Keratinocyte (primary cell): ENCODE results near the gene ZNF423. TPM values are rescaled to one million over a fixed set of nuclear protein-coding genes. Genes with fewer than 3 reads are reported as not detected.

ENCODE experiments used
- DNase-seq: peaks from one replicate; pipeline ENCODE4 v3.0.0-alpha.2; 2011; ENCODE audit warnings: low read depth, missing footprints, low spot score
- FAIRE-seq: peaks from 2 replicates; lab custom pipeline; 2011; peaks lifted over from hg19 to GRCh38; lab: Jason Lieb, UNC
- H2AFZ ChIP-seq: 2 replicates; pipeline ENCODE4 v1.6.0; 2012; ENCODE audit warnings: low read length, control low read depth, inconsistent platforms; ENCODE audit not compliant: control insufficient read depth
- H3K27ac ChIP-seq: 2 replicates; pipeline ENCODE4 v1.5.1; 2011; ENCODE audit warnings: low read length; ENCODE audit not compliant: control insufficient read depth, insufficient read depth
- H3K27me3 ChIP-seq: 3 replicates; pipeline ENCODE4 v1.6.0; 2011; ENCODE audit warnings: low read length; ENCODE audit not compliant: control insufficient read depth, insufficient read depth; ENCODE audit errors: extremely low read depth
- H3K36me3 ChIP-seq, 2 experiments: 2 replicates in 1 of 2; 3 replicates in 1 of 2; pipeline ENCODE4 v1.5.1; 2011; ENCODE audit warnings: low read length in 2 of 2, mild to moderate bottlenecking in 1 of 2; ENCODE audit not compliant: control insufficient read depth in 2 of 2, insufficient read depth in 2 of 2; ENCODE audit errors: extremely low read depth in 1 of 2
- H3K4me1 ChIP-seq: 3 replicates; pipeline ENCODE4 v1.5.1; 2011; ENCODE audit warnings: low read length; ENCODE audit not compliant: control insufficient read depth, insufficient read depth; ENCODE audit errors: extremely low read depth
- H3K4me2 ChIP-seq: 3 replicates; pipeline ENCODE4 v1.6.0; 2011; ENCODE audit warnings: low read depth, low read length; ENCODE audit not compliant: control insufficient read depth, insufficient read depth; ENCODE audit errors: extremely low read depth
- H3K4me3 ChIP-seq, 3 experiments: fragments of 200-600 bp in 1 of 3; sonication (generic) in 1 of 3; 2 replicates in 2 of 3; 3 replicates in 1 of 3; pipeline ENCODE4 v1.5.1; 2011 to 2016; ENCODE audit warnings: low read length in 3 of 3, mild to moderate bottlenecking in 3 of 3, control low read depth in 2 of 3, inconsistent platforms in 1 of 3, low read depth in 1 of 3, mixed read lengths in 1 of 3, mixed run types in 1 of 3, moderate library complexity in 1 of 3; ENCODE audit not compliant: control insufficient read depth in 2 of 3, insufficient read depth in 2 of 3; ENCODE audit errors: extremely low read depth in 1 of 3
- H3K79me2 ChIP-seq: 2 replicates; pipeline ENCODE4 v1.6.0; 2012; ENCODE audit warnings: low read length; ENCODE audit not compliant: control insufficient read depth, insufficient read depth
- H3K9ac ChIP-seq: 3 replicates; pipeline ENCODE4 v1.6.0; 2011; ENCODE audit warnings: low read length; ENCODE audit not compliant: control insufficient read depth, insufficient read depth; ENCODE audit errors: extremely low read depth
- H3K9me1 ChIP-seq: 3 replicates; pipeline ENCODE4 v1.6.0; 2011; ENCODE audit warnings: low read length; ENCODE audit not compliant: control insufficient read depth, insufficient read depth; ENCODE audit errors: extremely low read depth
- H3K9me3 ChIP-seq: 2 replicates; pipeline ENCODE4 v1.5.1; 2012; ENCODE audit warnings: low read depth, low read length; ENCODE audit not compliant: control insufficient read depth
- H4K20me1 ChIP-seq: 3 replicates; pipeline ENCODE4 v1.6.0; 2011; ENCODE audit warnings: low read length; ENCODE audit not compliant: control insufficient read depth, insufficient read depth; ENCODE audit errors: extremely low read depth
- CTCF ChIP-seq, 3 experiments: IDR thresholded peaks in 1 of 3; conservative IDR thresholded peaks in 1 of 3; optimal IDR thresholded peaks in 1 of 3; 2 replicates in 2 of 3; 3 replicates in 1 of 3; pipeline versions ENCODE3 to v1.5.1; 2011; ENCODE audit warnings: low read length in 3 of 3, mild to moderate bottlenecking in 3 of 3, moderate library complexity in 2 of 3, control low read depth in 1 of 3, inconsistent platforms in 1 of 3; ENCODE audit not compliant: insufficient read depth in 2 of 3; ENCODE audit errors: extremely low read depth in 1 of 3
- EZH2 ChIP-seq: IDR thresholded peaks from one replicate; pipeline ENCODE4 v1.6.1; 2012; ENCODE audit warnings: inconsistent platforms, mild to moderate bottlenecking, low read length, moderate library complexity
- dilution Hi-C: fragments of 300-500 bp; cut with MboI; formaldehyde crosslinking; loops from one replicate; pipeline ENCODE4 v1.7.0; 2020; ENCODE audit warnings: low sequenced_read_pairs; ENCODE audit not compliant: extremely low pct_ligation_motif_present
- polyA plus RNA-seq, 5 experiments: library from polyadenylated mRNA; depleted of rRNA in 3 of 5; stranded (reverse) in 3 of 5; stranded (forward) in 1 of 5; unstranded in 1 of 5; fragments of >200 nt; gene quantifications; 1 replicate in 1 of 5; 2 replicates in 3 of 5; 3 replicates in 1 of 5; pipeline versions ENCODE4 v1.2.1 to v1.2.3, GENCODE V29; 2011 to 2012; ENCODE audit warnings: missing spikeins in 2 of 5, low read depth in 1 of 5, low replicate concordance in 1 of 5

The ZNF423 gene
- polyA plus RNA-seq, 1 donor (not counting 4 experiments of a cell fraction or from before 2014, with no cell fraction given): 0.05 TPM

GRCh38 chr16:49649013-49649765 is 206.7 kb downstream of the ZNF423 start:
- Histone ChIP-seq H3K4me1 (no peaks in the 10 kb centered on the region), H3K27me3 (no peaks in the 10 kb centered on the region), H3K27ac (no peak overlapping the region), H3K4me2 (no peak overlapping the region), H3K9me1 (no peaks in the 10 kb centered on the region), H3K9ac (no peak overlapping the region), H3K9me3 (peaks cover 5% of the 10 kb centered on the region), H3K36me3 (no peaks in the 10 kb centered on the region), H3K4me3 (no peak overlapping the region), H3K79me2 (no peaks in the 10 kb centered on the region), H4K20me1 (no peaks in the 10 kb centered on the region), H2AFZ (no peak overlapping the region)
- DNase-seq (no peak), FAIRE-seq (no peak)
- no peak for TF ChIP-seq CTCF (optimal IDR thresholded peaks at IDR 0.05 in 1 of 3, IDR thresholded peaks at IDR 0.05 in 1 of 3, conservative IDR thresholded peaks at IDR 0.05 in 1 of 3; ENCODE audit: extremely low read depth in 1 of 3, insufficient read depth in 2 of 3, low read length in 3 of 3)
- TF ChIP-seq EZH2: no peak
- dilution Hi-C loops: no loop called here

GRCh38 chr16:49647673-49648072 is 208.2 kb downstream of the ZNF423 start:
- TF ChIP-seq CTCF (optimal IDR thresholded peaks at IDR 0.05 in 1 of 3, IDR thresholded peaks at IDR 0.05 in 1 of 3, conservative IDR thresholded peaks at IDR 0.05 in 1 of 3; ENCODE audit: extremely low read depth in 1 of 3, insufficient read depth in 2 of 3, low read length in 3 of 3) (no peak), EZH2 (no peak)
- no peak for FAIRE-seq

More at GRCh38 chr16:49647673-49648072, 208.2 kb downstream of the ZNF423 start:
- Histone ChIP-seq H3K9ac (no peak overlapping the region), H3K4me2 (no peak overlapping the region), H3K27ac (no peak overlapping the region), H3K79me2 (no peaks in the 10 kb centered on the region), H2AFZ (no peak overlapping the region), H3K9me3 (peaks cover 5% of the 10 kb centered on the region), H4K20me1 (no peaks in the 10 kb centered on the region), H3K4me1 (no peaks in the 10 kb centered on the region), H3K9me1 (no peaks in the 10 kb centered on the region), H3K27me3 (no peaks in the 10 kb centered on the region), H3K36me3 (no peaks in the 10 kb centered on the region), H3K4me3 (no peak overlapping the region)
- DNase-seq: no peak
- dilution Hi-C loops: no loop called here
